ENCODE results near the gene CEP70.
A peak's percentile ranks its signal among the peaks of the same experiment; 100 is the strongest.
"Not testable (repeated sequence)": the region's sequence is repeated elsewhere in the genome, so short reads cannot be mapped to it uniquely, and the experiment has no call there.

CEP70 gene

DNA sequence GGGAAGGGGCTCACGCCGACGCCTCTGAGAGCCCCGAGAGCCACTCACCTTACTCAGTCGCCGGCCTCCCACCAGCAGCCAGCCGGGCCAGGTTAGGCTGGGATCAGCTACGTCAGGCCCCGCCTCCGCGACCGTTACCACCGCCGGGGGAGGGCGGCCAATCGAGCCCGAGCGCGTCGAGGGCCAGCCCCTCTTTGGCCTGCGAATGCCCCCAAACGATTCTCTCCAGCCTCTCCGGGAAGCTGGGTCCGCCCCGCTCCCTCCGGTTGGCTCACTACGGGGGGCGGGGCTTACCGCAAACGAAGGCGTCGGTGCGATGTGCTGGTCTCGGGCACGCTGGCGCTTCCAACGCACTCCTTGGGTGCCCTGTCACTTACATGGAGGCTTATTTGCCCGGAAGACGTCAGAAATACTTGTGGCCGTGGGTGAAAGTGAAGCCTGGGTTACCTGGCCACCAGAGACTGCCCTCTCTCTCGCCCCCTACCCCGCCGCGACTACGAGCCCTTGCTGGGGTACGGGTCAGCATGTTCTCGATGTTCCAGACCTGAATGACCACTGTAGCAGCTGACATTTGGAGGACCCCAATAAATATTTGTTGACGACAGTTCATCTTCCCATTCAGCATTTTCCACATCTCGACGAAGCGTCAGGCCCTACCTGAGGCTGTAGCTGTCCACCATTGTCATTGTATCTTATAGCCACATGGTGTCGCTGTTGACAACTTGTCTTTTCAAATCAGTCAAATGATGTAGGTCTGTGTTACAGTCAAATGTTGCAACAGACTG is at the start of gene CEP70:
Gene CEP70 (minus strand): TSS at position 111 of the 785 bp plus-strand sequence. CDS start 21,333 bp downstream, outside the sequence.
- no peak for DNase-seq

DNA sequence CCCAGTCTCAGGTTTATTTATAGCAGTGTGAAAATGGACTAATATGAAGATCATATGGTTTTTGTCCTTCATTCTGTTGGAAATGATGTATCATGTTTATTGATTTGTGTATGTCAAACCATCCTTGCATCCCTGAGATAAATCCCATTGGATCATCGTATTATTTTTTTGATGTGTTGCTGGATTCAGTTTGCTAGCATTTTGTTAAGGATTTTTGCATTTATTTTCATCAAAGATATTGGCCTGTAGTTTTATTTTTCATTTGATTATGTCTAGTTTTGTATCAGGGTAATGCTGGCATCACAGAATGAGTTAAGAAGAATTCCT is 48.8 kb upstream of the CEP70 start:
- DNase-seq = no peak

DNA sequence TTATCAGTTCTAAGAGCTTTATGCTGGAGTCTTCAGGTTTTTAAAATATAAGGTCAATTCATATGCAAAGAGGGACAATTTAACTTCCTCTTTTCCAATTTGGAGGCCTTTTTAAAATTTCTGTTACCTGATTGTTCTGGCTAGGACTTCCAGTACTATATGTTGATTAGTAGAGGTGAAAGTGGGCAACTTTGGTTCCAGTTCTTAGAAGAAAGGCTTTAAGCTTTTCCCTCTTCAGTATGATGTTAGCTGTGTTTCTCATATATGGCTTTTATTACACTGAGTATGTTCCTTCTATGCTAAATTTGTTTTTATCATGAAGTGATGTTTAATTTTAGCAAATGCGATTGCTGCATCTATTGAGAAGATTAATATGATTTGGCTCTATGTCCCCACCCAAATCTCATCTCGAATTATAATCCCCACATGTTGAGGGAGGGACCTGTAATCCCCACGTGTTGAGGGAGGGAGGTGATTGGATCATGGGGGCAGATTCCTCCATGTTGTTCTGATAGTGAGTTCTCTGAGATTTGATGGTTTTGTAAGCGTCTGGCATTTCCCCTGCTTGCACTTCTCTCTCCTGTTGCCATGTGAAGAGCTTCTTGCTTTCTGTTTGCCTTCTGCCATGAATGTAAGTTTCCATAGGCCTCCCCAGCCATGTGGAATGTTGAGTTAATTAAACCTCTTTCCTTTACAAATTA is 48.3 kb upstream of the CEP70 start:
- no peak for DNase-seq

DNA sequence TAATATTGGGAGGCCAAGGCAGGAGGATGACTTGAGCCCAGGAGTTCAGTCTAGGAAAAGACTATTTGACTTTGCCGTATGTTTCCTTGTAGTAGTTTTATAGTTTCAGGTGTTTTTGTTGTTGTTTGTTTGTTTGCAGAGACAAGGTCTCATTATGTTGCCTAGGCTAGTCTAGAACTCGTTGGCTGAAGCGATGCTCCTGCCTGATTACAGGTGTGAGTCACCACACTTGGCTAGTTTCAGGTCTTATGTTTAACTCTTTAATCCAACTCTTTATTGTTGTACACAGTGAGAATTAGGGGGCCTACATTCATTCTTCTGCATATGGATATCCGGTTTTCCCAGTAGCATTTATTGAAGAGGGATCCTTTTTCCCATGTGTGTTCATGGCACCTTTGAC is 46.5 kb upstream of the CEP70 start:
- no peak for DNase-seq

GRCh38 chr3:138638641-138639040 is 44.6 kb upstream of the CEP70 start:
- DNase-seq = no peak

DNA sequence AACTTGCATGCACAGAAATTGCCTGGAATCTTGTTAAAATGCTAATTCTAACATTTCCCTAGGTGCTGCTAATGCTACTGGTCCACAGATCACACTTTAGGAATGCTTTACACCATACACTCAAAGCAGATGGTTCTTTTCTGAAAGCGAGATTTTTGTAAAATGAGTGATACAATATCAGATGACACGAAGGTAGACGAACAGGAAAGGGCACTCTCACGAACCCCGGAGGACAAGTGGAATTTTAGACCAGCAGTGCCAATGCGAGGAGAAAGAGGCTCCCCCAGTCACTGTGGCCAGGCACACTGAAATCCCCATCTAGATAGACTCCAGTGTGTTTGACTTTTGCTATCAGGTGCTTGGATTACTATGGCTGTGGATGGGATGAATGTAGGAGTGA is 35.5 kb upstream of the CEP70 start:
- DNase-seq = no peak

GRCh38 chr3:138625707-138626365 is 31.8 kb upstream of the CEP70 start:
- no peak for DNase-seq

- no peak for DNase-seq
Observed at GRCh38 chr3:138624518-138624917, 30.5 kb upstream of the CEP70 start.

DNA sequence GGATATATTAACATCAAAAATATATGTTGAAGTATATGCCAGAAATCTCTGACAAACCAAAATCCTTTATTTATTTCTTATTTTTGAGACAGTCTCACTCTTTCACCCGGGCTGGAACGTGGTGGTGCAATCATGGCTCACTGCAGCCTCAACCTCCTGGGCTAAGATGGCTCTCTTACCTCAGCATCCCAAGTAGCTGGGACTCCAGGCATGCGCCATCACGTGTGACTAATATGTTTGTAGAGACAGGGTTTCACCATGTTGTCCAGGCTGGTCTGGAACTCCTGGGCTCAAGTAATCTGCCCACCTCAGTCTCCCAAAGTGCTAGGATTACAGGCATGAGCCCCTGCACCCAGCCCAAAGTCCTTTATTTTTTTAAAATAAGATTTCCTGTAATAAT is 26.4 kb upstream of the CEP70 start:
- DNase-seq = no peak

GRCh38 chr3:138615462-138615861 is 21.4 kb upstream of the CEP70 start:
- DNase-seq = no peak

GRCh38 chr3:138609898-138610266 is 15.8 kb upstream of the CEP70 start:
- no peak for DNase-seq

- DNase-seq = peak; percentile 74
Observed at GRCh38 chr3:138608322-138609135, 14.5 kb upstream of the CEP70 start, which contains the start of gene FAIM. Gene FAIM (plus strand): TSS chr3:138608771. CDS start chr3:138619727, 10,956 bp downstream.

DNA sequence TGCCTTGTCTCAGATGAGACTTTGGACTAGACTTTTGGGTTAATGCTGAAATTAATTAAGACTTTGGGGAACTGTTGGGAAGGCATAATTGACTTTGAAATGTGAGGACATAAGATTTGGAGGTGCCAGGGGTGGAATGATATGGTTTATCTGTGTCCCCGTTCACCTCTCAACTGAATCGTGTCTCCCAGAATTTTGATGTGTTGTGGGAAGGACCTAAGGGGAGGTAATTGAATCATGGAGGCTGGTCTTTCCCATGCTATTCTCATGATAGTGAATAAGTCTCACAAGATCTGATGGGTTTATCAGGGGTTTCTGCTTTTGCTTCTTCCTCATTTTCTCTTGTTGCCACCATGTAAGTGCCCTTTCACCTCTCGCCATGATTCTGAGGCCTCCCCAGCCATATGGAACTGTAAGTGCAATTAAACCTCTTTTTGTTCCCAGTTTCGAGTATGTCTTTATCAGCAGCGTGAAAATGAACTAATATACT is 10.1 kb upstream of the CEP70 start:
- DNase-seq = not testable (repeated sequence)

- not testable (repeated sequence) for DNase-seq
Observed at GRCh38 chr3:138601661-138602060, 7.6 kb upstream of the CEP70 start.

GRCh38 chr3:138600100-138600745 is 6.2 kb upstream of the CEP70 start:
- DNase-seq = no peak

DNA sequence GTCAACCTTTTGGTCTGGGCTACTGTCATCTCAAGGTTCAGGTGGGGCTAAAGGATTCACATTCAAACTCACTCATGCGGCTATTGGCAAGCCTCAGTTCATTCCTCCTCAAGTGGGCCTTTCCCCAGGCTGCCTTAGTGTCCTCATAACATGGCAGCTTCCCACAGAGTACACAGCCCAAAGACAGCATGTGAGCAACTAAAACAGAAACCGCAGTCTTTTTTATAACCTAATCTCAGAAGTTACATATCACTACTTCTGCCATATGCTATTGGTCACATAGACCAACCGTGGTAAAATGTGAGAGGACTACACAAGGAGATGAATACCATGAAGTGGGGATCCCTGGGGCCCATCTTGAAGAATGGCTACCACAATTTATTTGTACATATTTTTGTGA is 4.5 kb upstream of the CEP70 start:
- DNase-seq = no peak

DNA sequence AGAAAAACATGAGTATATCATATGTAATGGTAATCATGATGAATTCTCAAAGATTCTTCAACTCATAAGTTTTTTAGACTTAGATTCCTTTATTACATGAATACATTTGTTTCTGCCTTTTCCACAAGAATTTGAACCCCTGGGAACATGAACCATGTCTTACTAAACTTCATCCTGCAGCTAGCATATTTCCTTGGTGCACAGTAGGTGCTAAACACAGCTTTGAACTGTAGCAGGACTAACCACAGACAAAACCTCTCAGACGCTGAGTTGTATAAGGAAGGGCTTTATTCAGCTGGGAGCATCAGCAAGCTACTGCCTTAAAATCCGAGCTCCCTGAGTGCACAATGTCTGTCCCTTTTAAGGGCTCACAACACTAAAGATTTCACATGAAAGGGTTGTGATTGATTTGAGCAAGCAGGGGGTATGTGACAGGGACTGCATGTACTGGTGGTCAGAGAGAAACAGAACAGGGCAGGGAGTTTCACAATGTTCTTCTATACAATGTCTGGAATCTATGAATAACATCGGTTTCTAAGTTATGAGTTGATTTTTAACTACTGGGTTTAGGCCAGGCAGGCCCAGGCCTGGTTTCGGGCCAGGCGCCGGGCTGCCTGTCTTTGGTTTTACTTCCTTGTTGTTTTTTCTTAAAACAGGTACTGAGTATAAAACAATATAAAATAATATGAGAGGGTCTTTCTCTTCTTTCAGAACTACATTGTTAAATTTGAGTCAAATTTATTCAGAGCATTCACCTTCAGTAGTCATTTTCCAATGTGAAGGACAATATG is 3.3 kb upstream of the CEP70 start:
- not testable (repeated sequence) for DNase-seq

- DNase-seq = no peak
Observed at GRCh38 chr3:138594935-138595610, 1.0 kb upstream of the CEP70 start.

DNA sequence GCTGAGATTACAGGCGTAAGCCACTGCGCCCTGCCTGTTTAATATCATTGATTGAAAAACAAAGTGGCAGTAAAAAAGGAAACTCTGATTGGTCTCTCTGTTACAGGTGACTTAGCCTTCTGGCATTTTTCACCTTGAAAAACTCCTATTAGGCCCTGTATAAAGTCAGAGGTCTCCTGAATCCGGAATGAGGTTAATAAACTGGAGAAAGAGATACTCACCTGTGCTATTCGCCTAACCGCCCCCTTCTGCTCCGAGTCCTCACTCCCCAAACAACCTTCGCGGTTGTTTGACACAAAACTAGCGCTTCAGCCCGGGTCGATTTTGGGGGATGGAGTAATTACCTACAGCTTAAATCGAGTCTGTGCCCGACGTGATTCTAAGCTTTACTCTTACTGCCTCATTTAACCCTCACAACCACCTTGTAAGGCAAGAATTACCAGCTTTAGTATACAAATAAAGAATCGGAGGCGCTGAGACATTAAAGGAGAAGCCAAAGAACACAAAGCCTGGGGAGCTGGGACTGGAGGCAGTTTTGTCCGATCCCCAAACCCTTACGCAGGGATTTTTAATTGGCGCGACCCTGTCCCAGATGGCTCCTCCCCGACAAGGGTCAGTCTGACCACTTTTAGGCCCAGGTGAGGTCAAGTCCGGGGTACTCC is 441 bp downstream of the CEP70 start:
- no peak for DNase-seq

GRCh38 chr3:138591392-138591791 is 2.7 kb downstream of the CEP70 start:
- no peak for DNase-seq

All from NCI-H2171 treated with DMSO at 0.1 percent for 48 hours (cell line).